ENCODE data around the gene COL20A1.

GRCh38 chr20:63254232-63254605 lies 38.8 kb upstream of the COL20A1 start, which contains the start of gene NKAIN4:
- TF ChIP-seq REST (IDR thresholded peaks at IDR 0.05; ENCODE audit: insufficient read depth in 1 of 2, low read depth in 2 of 2, low read length in 2 of 2) (no peak), TAF1 (IDR thresholded peaks at IDR 0.05; ENCODE audit: borderline replicate concordance, insufficient read depth, low read length) (no peak), POLR2AphosphoS5 (IDR thresholded peaks at IDR 0.05; ENCODE audit: low read depth, low read length) (no peak), SIN3A (IDR thresholded peaks at IDR 0.05; ENCODE audit: borderline replicate concordance, insufficient read depth, low read length) (no peak), FOXP2 (optimal IDR thresholded peaks at IDR 0.05; ENCODE audit: borderline replicate concordance, extremely low read depth, extremely low read length, insufficient read depth) (no peak)

Measured in PFSK-1 (cell line).